WTC11 (cell line): ENCODE results near the gene BTC. TPM values are rescaled to one million over a fixed set of nuclear protein-coding genes. Genes with fewer than 3 reads are reported as not detected.

Experiments
- ATAC-seq: fragments of 200-7000 bp; cut with Tn5 transposase; 2 replicates; pipeline ENCODE4 v1.10.0; 2021; ENCODE audit warnings: mild to moderate bottlenecking, moderate library complexity
- CTCF ChIA-PET: fragments of 300-600 bp; sonication (Branson Sonifier 250); formaldehyde crosslinking; loops from one replicate; lab custom pipeline; 2021; ENCODE audit warnings: antibody characterized with exemption; lab: Charles Lee
- POLR2A ChIA-PET: fragments of 350-600 bp; sonication (Branson Sonifier 250); formaldehyde crosslinking; loops from one replicate; lab custom pipeline; 2021; ENCODE audit warnings: antibody characterized with exemption; lab: Charles Lee
- DNase-seq: peaks from one replicate; pipeline ENCODE4 v3.0.0; 2021; ENCODE audit warnings: low spot score
- H3K27ac Mint-ChIP-seq: 2 replicates; pipeline ENCODE4 v1.8.0; 2021; ENCODE audit warnings: mixed read lengths
- H3K27me3 Mint-ChIP-seq: 2 replicates; pipeline ENCODE4 v1.8.0; 2021; ENCODE audit warnings: low read depth, mild to moderate bottlenecking, moderate library complexity, mixed read lengths
- H3K36me3 Mint-ChIP-seq: 2 replicates; pipeline ENCODE4 v1.8.0; 2021; ENCODE audit warnings: mixed read lengths
- H3K4me1 Mint-ChIP-seq: 2 replicates; pipeline ENCODE4 v1.8.0; 2022; ENCODE audit warnings: mixed read lengths
- H3K4me3 Mint-ChIP-seq: 2 replicates; pipeline ENCODE4 v1.8.0; 2021; ENCODE audit warnings: mild to moderate bottlenecking, moderate library complexity, mixed read lengths
- H3K9me3 Mint-ChIP-seq: 2 replicates; pipeline ENCODE4 v1.8.0; 2021; ENCODE audit warnings: mixed read lengths
- CDX4 ChIP-seq: fragments of 250-450 bp; sonication (Bioruptor Pico); IDR thresholded peaks from 2 replicates; pipeline ENCODE4 v1.9.0; 2021; ENCODE audit warnings: moderate library complexity, mild to moderate bottlenecking, inconsistent platforms, borderline replicate concordance
- CREB1 ChIP-seq: sonication (generic); formaldehyde crosslinking; IDR thresholded peaks from 2 replicates; pipeline ENCODE4 v1.8.0; 2023; ENCODE audit warnings: mild to moderate bottlenecking, missing genetic modification reagents
- CREM ChIP-seq: sonication (generic); formaldehyde crosslinking; IDR thresholded peaks from 2 replicates; pipeline ENCODE4 v1.8.1; 2022; ENCODE audit warnings: mild to moderate bottlenecking, missing genetic modification reagents, moderate library complexity
- CTCF ChIP-seq: fragments of 200-600 bp; IDR thresholded peaks from 2 replicates; pipeline ENCODE4 v1.8.0; 2022; ENCODE audit warnings: antibody characterized with exemption
- ELF4 ChIP-seq: sonication (generic); formaldehyde crosslinking; IDR thresholded peaks from 2 replicates; pipeline ENCODE4 v1.8.1; 2022; ENCODE audit warnings: low read depth, mild to moderate bottlenecking, moderate library complexity, missing genetic modification reagents
- EMX1 ChIP-seq: fragments of 250-450 bp; sonication (Bioruptor Pico); IDR thresholded peaks from 2 replicates; pipeline ENCODE4 v1.8.0; 2021; ENCODE audit warnings: mild to moderate bottlenecking
- ERG ChIP-seq: fragments of 250-450 bp; sonication (Bioruptor Pico); IDR thresholded peaks from 2 replicates; pipeline ENCODE4 v1.8.0; 2021; ENCODE audit warnings: mild to moderate bottlenecking
- ESRRA ChIP-seq: sonication (generic); formaldehyde crosslinking; IDR thresholded peaks from 2 replicates; pipeline ENCODE4 v1.8.1; 2022; ENCODE audit warnings: mild to moderate bottlenecking, missing genetic modification reagents, borderline replicate concordance
- FOXK1 ChIP-seq: sonication (generic); formaldehyde crosslinking; IDR thresholded peaks from 2 replicates; pipeline ENCODE4 v1.8.0; 2022; ENCODE audit warnings: mild to moderate bottlenecking, moderate library complexity, missing genetic modification reagents
- GTF2I ChIP-seq: fragments of 250-450 bp; sonication (Bioruptor Pico); conservative IDR thresholded peaks from 2 replicates; pipeline ENCODE4 v1.4.0; 2021; ENCODE audit warnings: mild to moderate bottlenecking
- JUN ChIP-seq: sonication (generic); formaldehyde crosslinking; IDR thresholded peaks from 2 replicates; pipeline ENCODE4 v1.8.0; 2023; ENCODE audit warnings: mild to moderate bottlenecking, missing genetic modification reagents
- NFE2L1 ChIP-seq: sonication (generic); formaldehyde crosslinking; IDR thresholded peaks from 2 replicates; pipeline ENCODE4 v1.8.1; 2023; ENCODE audit warnings: missing genetic modification reagents
- NFYB ChIP-seq: sonication (generic); formaldehyde crosslinking; conservative IDR thresholded peaks from 2 replicates; pipeline ENCODE4 v1.8.0; 2022; ENCODE audit warnings: low read depth, missing genetic modification reagents
- RORB ChIP-seq: fragments of 250-450 bp; sonication (Bioruptor Pico); IDR thresholded peaks from 2 replicates; pipeline ENCODE4 v1.9.0; 2021; ENCODE audit warnings: mild to moderate bottlenecking
- SMAD3 ChIP-seq: sonication (generic); formaldehyde crosslinking; IDR thresholded peaks from 2 replicates; pipeline ENCODE4 v1.8.0; 2022; ENCODE audit warnings: missing genetic modification reagents, mild to moderate bottlenecking, borderline replicate concordance
- SMAD4 ChIP-seq: sonication (generic); formaldehyde crosslinking; IDR thresholded peaks from 2 replicates; pipeline ENCODE4 v1.8.0; 2022; ENCODE audit warnings: mild to moderate bottlenecking, missing genetic modification reagents
- SOX15 ChIP-seq: fragments of 250-450 bp; sonication (Bioruptor Pico); IDR thresholded peaks from 2 replicates; pipeline ENCODE4 v1.9.0; 2021; ENCODE audit warnings: mild to moderate bottlenecking
- SP1 ChIP-seq: sonication (generic); formaldehyde crosslinking; conservative IDR thresholded peaks from 2 replicates; pipeline ENCODE4 v1.8.1; 2022; ENCODE audit warnings: missing genetic modification reagents
- ZBTB21 ChIP-seq: sonication (generic); formaldehyde crosslinking; IDR thresholded peaks from 2 replicates; pipeline ENCODE4 v1.8.1; 2023; ENCODE audit warnings: mild to moderate bottlenecking, missing genetic modification reagents, borderline replicate concordance
- ZNF219 ChIP-seq: sonication (generic); formaldehyde crosslinking; IDR thresholded peaks from 2 replicates; pipeline ENCODE4 v1.8.0; 2023; ENCODE audit warnings: missing genetic modification reagents, mild to moderate bottlenecking, borderline replicate concordance
- ZNF263 ChIP-seq: sonication (generic); formaldehyde crosslinking; IDR thresholded peaks from 2 replicates; pipeline ENCODE4 v1.8.1; 2022; ENCODE audit warnings: low read depth, mild to moderate bottlenecking, moderate library complexity, missing genetic modification reagents
- ZNF423 ChIP-seq: fragments of 250-450 bp; sonication (Bioruptor Pico); IDR thresholded peaks from 2 replicates; pipeline ENCODE4 v2.1.2; 2022; ENCODE audit warnings: mild to moderate bottlenecking, moderate library complexity
- total RNA-seq: library from RNA; stranded (reverse); gene quantifications from 3 replicates; pipeline ENCODE4 v1.2.3, GENCODE V29; 2021
- TF ChIP-seq, protein P1 (sequence below): sonication (generic); formaldehyde crosslinking; conservative IDR thresholded peaks from 2 replicates; pipeline ENCODE4 v1.8.1; 2022; ENCODE audit warnings: mild to moderate bottlenecking, missing genetic modification reagents
- TF ChIP-seq, protein P2 (sequence below): sonication (generic); formaldehyde crosslinking; IDR thresholded peaks from 2 replicates; pipeline ENCODE4 v1.8.0; 2022; ENCODE audit warnings: mild to moderate bottlenecking, missing genetic modification reagents
- TF ChIP-seq, protein P3 (sequence below): sonication (generic); formaldehyde crosslinking; IDR thresholded peaks from 2 replicates; pipeline ENCODE4 v1.8.1; 2023; ENCODE audit warnings: mild to moderate bottlenecking, missing genetic modification reagents

Gene BTC
- total RNA-seq, 1 experiment from 2014 or later: 0.07 TPM

GRCh38 chr4:74752798-74753197, 41.5 kb downstream of the BTC start:
- ChIA-PET POLR2A (no interaction called here), CTCF (interaction anchor here (0.6 kb wide), 1 partner anchor 41 kb away, joined by 3 read pairs; no protein-coding TSS in a partner anchor)
- H3K4me1 Mint-ChIP-seq: 0 out of 2 replicates have a peak, but pooled peaks cover 3% of the 10 kb centered on the region

DNA sequence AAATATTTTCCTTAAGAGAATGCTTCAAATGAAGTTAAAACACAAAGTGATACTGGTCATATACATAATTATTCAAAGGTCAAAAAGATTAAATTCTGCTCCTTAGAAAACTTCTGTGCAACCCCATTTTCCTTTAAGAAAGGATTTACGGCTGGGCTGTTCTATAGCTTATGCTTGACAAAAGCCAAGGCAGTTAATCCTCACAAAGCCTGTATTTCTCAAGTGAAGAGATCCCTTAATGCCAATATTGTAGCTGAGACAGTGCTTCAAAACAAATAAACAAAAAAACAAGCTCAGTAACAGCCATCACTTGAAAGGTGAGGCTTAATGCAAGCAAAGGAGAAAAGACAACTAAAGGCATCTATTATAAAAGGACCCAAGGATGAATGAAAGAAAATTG, 42.5 kb downstream of the BTC start:
- Mint-ChIP-seq H3K27me3 (no peaks in the 10 kb centered on the region), H3K4me3 (no peak overlapping the region), H3K9me3 (no peaks in the 10 kb centered on the region), H3K27ac (no peak overlapping the region), H3K36me3 (no peaks in the 10 kb centered on the region), H3K4me1 (0 out of 2 replicates have a peak, but pooled peaks cover 3% of the 10 kb centered on the region)
- DNase-seq (no peak), ATAC-seq (no peak)
- TF ChIP-seq CREB1: no peak
- no peak for TF ChIP-seq GTF2I (CRISPR knock-in tag)
- TF ChIP-seq ZNF423 (CRISPR knock-in tag): no peak
- no peak for TF ChIP-seq SMAD4 (CRISPR knock-in tag)
- TF ChIP-seq, protein P1, sequence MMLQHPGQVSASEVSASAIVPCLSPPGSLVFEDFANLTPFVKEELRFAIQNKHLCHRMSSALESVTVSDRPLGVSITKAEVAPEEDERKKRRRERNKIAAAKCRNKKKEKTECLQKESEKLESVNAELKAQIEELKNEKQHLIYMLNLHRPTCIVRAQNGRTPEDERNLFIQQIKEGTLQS (CRISPR knock-in tag): no peak
- no peak for TF ChIP-seq SP1
- no peak for TF ChIP-seq NFYB (CRISPR knock-in tag)
- TF ChIP-seq NFE2L1 (CRISPR knock-in tag): no peak
- no peak for TF ChIP-seq ELF4 (CRISPR knock-in tag)
- ChIA-PET POLR2A (interaction anchor here (0.7 kb wide), 1 partner anchor 80 kb away, joined by 4 read pairs; no protein-coding TSS in a partner anchor), CTCF (interaction anchor here (0.6 kb wide), 1 partner anchor 169 kb away, joined by 3 read pairs; no protein-coding TSS in a partner anchor)

More at GRCh38 chr4:74752798-74753197, 41.5 kb downstream of the BTC start:
- no peak for ATAC-seq
- H3K4me3 Mint-ChIP-seq: no peak overlapping the region
- no peaks in the 10 kb centered on the region for H3K9me3 Mint-ChIP-seq
- no peaks in the 10 kb centered on the region for H3K36me3 Mint-ChIP-seq
- no peak overlapping the region for H3K27ac Mint-ChIP-seq
- H3K27me3 Mint-ChIP-seq: no peaks in the 10 kb centered on the region
- DNase-seq: no peak
- TF ChIP-seq EMX1 (CRISPR knock-in tag): no peak
- no peak for TF ChIP-seq ZNF263 (CRISPR knock-in tag)
- no peak for TF ChIP-seq CDX4 (CRISPR knock-in tag)
- TF ChIP-seq SMAD3 (CRISPR knock-in tag): no peak
- TF ChIP-seq RORB: no peak
- no peak for TF ChIP-seq ESRRA (CRISPR knock-in tag)
- no peak for TF ChIP-seq CREM (CRISPR knock-in tag)
- TF ChIP-seq, protein P2, sequence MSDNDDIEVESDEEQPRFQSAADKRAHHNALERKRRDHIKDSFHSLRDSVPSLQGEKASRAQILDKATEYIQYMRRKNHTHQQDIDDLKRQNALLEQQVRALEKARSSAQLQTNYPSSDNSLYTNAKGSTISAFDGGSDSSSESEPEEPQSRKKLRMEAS (CRISPR knock-in tag): no peak
- TF ChIP-seq JUN (CRISPR knock-in tag): no peak
- no peak for TF ChIP-seq ZNF219 (CRISPR knock-in tag)
- TF ChIP-seq ZBTB21 (CRISPR knock-in tag): no peak
- no peak for TF ChIP-seq ERG (CRISPR knock-in tag)
- no peak for TF ChIP-seq SMAD4 (CRISPR knock-in tag)
- TF ChIP-seq CTCF: no peak
- no peak for TF ChIP-seq SOX15 (CRISPR knock-in tag)
- no peak for TF ChIP-seq FOXK1 (CRISPR knock-in tag)
- TF ChIP-seq, protein P3, sequence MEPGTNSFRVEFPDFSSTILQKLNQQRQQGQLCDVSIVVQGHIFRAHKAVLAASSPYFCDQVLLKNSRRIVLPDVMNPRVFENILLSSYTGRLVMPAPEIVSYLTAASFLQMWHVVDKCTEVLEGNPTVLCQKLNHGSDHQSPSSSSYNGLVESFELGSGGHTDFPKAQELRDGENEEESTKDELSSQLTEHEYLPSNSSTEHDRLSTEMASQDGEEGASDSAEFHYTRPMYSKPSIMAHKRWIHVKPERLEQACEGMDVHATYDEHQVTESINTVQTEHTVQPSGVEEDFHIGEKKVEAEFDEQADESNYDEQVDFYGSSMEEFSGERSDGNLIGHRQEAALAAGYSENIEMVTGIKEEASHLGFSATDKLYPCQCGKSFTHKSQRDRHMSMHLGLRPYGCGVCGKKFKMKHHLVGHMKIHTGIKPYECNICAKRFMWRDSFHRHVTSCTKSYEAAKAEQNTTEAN (CRISPR knock-in tag): no peak
